Nephron progenitor cell (in vitro differentiated cells): ENCODE results near the gene FBXW5.
A peak's percentile ranks its signal among the peaks of the same experiment; 100 is the strongest.

ENCODE experiments used
- DNase-seq: peaks from one replicate; pipeline ENCODE4 v3.0.0; 2021
- H3K27ac Mint-ChIP-seq: 2 replicates; pipeline ENCODE4 v1.8.0; 2021; ENCODE audit warnings: mild to moderate bottlenecking, moderate library complexity, mixed read lengths
- H3K27me3 Mint-ChIP-seq: 2 replicates; pipeline ENCODE4 v1.8.0; 2021; ENCODE audit warnings: mild to moderate bottlenecking, low read depth, mixed read lengths; ENCODE audit not compliant: poor library complexity
- H3K36me3 Mint-ChIP-seq: 2 replicates; pipeline ENCODE4 v1.8.0; 2021; ENCODE audit warnings: low read depth, mixed read lengths
- H3K4me1 Mint-ChIP-seq: 2 replicates; pipeline ENCODE4 v1.8.0; 2021; ENCODE audit warnings: mixed read lengths
- H3K4me3 Mint-ChIP-seq: 2 replicates; pipeline ENCODE4 v1.8.0; 2021; ENCODE audit warnings: mild to moderate bottlenecking, moderate library complexity, mixed read lengths
- H3K9me3 Mint-ChIP-seq: 2 replicates; pipeline ENCODE4 v1.8.0; 2021; ENCODE audit warnings: mild to moderate bottlenecking, moderate library complexity, mixed read lengths
- CTCF ChIP-seq: fragments of 200-600 bp; sonication (generic); IDR thresholded peaks from 2 replicates; pipeline ENCODE4 v1.5.0; 2021; ENCODE audit warnings: antibody characterized with exemption

FBXW5 gene

GRCh38 chr9:136950656-136951276, 6.2 kb upstream of the FBXW5 start:
- H3K36me3 Mint-ChIP-seq, result no peaks in the 10 kb centered on the region
- H3K9me3 Mint-ChIP-seq, result no peaks in the 10 kb centered on the region
- peak overlapping the region; percentile 76 for H3K4me3 Mint-ChIP-seq
- no peak overlapping the region for H3K27ac Mint-ChIP-seq
- DNase-seq, result no peak
- peaks cover 24% of the 10 kb centered on the region for H3K27me3 Mint-ChIP-seq
- no peak for TF ChIP-seq CTCF
- H3K4me1 Mint-ChIP-seq, result no peaks in the 10 kb centered on the region

GRCh38 chr9:136949817-136950655, 5.5 kb upstream of the FBXW5 start:
- H3K4me1 Mint-ChIP-seq, result no peaks in the 10 kb centered on the region
- peak; percentile 97 for DNase-seq

GRCh38 chr9:136949239-136949816, 4.8 kb upstream of the FBXW5 start:
- no peaks in the 10 kb centered on the region for H3K36me3 Mint-ChIP-seq
- H3K9me3 Mint-ChIP-seq, result no peaks in the 10 kb centered on the region
- no peak overlapping the region for H3K27ac Mint-ChIP-seq
- H3K4me1 Mint-ChIP-seq, result peaks cover 4% of the 10 kb centered on the region
- peak overlapping the region; percentile 72 for H3K4me3 Mint-ChIP-seq
- peaks cover 13% of the 10 kb centered on the region for H3K27me3 Mint-ChIP-seq
- TF ChIP-seq CTCF, result no peak
- no peak for DNase-seq

More at GRCh38 chr9:136949817-136950655, 5.5 kb upstream of the FBXW5 start:
- peak overlapping the region; percentile 76 for H3K4me3 Mint-ChIP-seq
- H3K27me3 Mint-ChIP-seq, result peaks cover 17% of the 10 kb centered on the region
- no peak for TF ChIP-seq CTCF
- H3K27ac Mint-ChIP-seq, result no peak overlapping the region
- H3K9me3 Mint-ChIP-seq, result no peaks in the 10 kb centered on the region
- H3K36me3 Mint-ChIP-seq, result no peaks in the 10 kb centered on the region

- peaks cover 4% of the 10 kb centered on the region for H3K4me1 Mint-ChIP-seq
Measured at GRCh38 chr9:136947955-136948510, 3.5 kb upstream of the FBXW5 start.

More at GRCh38 chr9:136947955-136948510, 3.5 kb upstream of the FBXW5 start:
- TF ChIP-seq CTCF, result peak; percentile 52
- H3K27me3 Mint-ChIP-seq, result peaks cover 13% of the 10 kb centered on the region
- H3K4me3 Mint-ChIP-seq, result peak overlapping the region; percentile 69
- peak; percentile 73 for DNase-seq
- H3K9me3 Mint-ChIP-seq, result no peaks in the 10 kb centered on the region
- H3K27ac Mint-ChIP-seq, result no peak overlapping the region
- no peaks in the 10 kb centered on the region for H3K36me3 Mint-ChIP-seq
